HepG2 (cell line): ENCODE results near the gene SMPX. TPM values are rescaled to one million over a fixed set of nuclear protein-coding genes. Genes with fewer than 3 reads are reported as not detected.

Source experiments
- ATAC-seq: fragments of 200-7000 bp; cut with Tn5 transposase; 3 replicates; pipeline ENCODE4 v1.9.1; 2020; ENCODE audit warnings: mild to moderate bottlenecking, moderate library complexity
- BruUV-seq: library from RNA; stranded (reverse); fragments of 400-500 nt; replicated peaks from 2 replicates; lab custom pipeline; 2021; lab: Mats Ljungman, UMichigan
- CTCF ChIA-PET: fragments of 300-600 bp; formaldehyde crosslinking; extraction: SDS; loops from one replicate; lab custom pipeline; 2021; ENCODE audit warnings: low total read pairs, inconsistent platforms, low intra/inter-chr PET ratio; lab: Yijun Ruan, JAX
- POLR2A ChIA-PET: fragments of 350-600 bp; sonication (Branson Sonifier 250); formaldehyde crosslinking; loops from one replicate; lab custom pipeline; 2020; ENCODE audit warnings: antibody characterized with exemption, inconsistent platforms; lab: Yijun Ruan, JAX
- DNase-seq: peaks from one replicate; pipeline ENCODE4 v3.0.0-alpha.2; 2015; ENCODE audit warnings: low spot score
- FAIRE-seq: peaks from 3 replicates; lab custom pipeline; 2011; peaks lifted over from hg19 to GRCh38; lab: Jason Lieb, UNC
- H2AFZ ChIP-seq: one replicate; pipeline ENCODE4 v1.6.1; 2011; ENCODE audit warnings: low read length, inconsistent platforms
- H3K27ac ChIP-seq: fragments of 300-600 bp; 3 replicates; pipeline ENCODE4 v1.8.0; 2011; ENCODE audit warnings: mixed run types, mild to moderate bottlenecking, mixed read lengths, low read length, inconsistent platforms; ENCODE audit not compliant: insufficient read depth; ENCODE audit errors: extremely low read length
- H3K27me3 ChIP-seq, 2 experiments: fragments of 200-600 bp in 1 of 2; 2 replicates in 1 of 2; 3 replicates in 1 of 2; pipeline versions ENCODE4 v1.6.0 to v1.8.0; 2011; ENCODE audit warnings: low read length in 2 of 2, mild to moderate bottlenecking in 2 of 2, moderate library complexity in 2 of 2, inconsistent platforms in 1 of 2; ENCODE audit not compliant: insufficient read depth in 2 of 2, control insufficient read depth in 1 of 2
- H3K36me3 ChIP-seq, 2 experiments: fragments of 200-600 bp in 1 of 2; replicated peaks in 1 of 2; 2 replicates in 1 of 2; 3 replicates in 1 of 2; pipeline versions ENCODE4 v1.5.1 to v1.8.0; 2011; ENCODE audit warnings: low read length in 2 of 2, inconsistent platforms in 1 of 2; ENCODE audit not compliant: insufficient read depth in 2 of 2, control insufficient read depth in 1 of 2
- H3K4me1 ChIP-seq: 2 replicates; pipeline ENCODE4 v1.5.1; 2012; ENCODE audit warnings: low read length, inconsistent platforms; ENCODE audit not compliant: insufficient read depth
- H3K4me2 ChIP-seq: 2 replicates; pipeline ENCODE4 v1.6.0; 2011; ENCODE audit warnings: low read depth, low read length, inconsistent platforms
- H3K4me3 ChIP-seq, 3 experiments: fragments of 200-600 bp in 1 of 3; sonication (generic), shearing (Covaris generic) in 1 of 3; replicated peaks in 1 of 3; 2 replicates each; pipeline ENCODE4 v1.5.1; 2011 to 2016; ENCODE audit warnings: low read length in 3 of 3, inconsistent platforms in 2 of 3, low read depth in 2 of 3, mild to moderate bottlenecking in 2 of 3, control low read depth in 1 of 3, mixed read lengths in 1 of 3; ENCODE audit not compliant: insufficient read depth in 1 of 3
- H3K79me2 ChIP-seq: one replicate; pipeline ENCODE4 v1.6.1; 2011; ENCODE audit warnings: low read length, inconsistent platforms; ENCODE audit not compliant: insufficient read depth
- H3K9ac ChIP-seq: 2 replicates; pipeline ENCODE4 v1.6.0; 2011; ENCODE audit warnings: mild to moderate bottlenecking, low read depth, low read length, inconsistent platforms; ENCODE audit not compliant: insufficient read depth
- H3K9me3 ChIP-seq: 2 replicates; pipeline ENCODE4 v1.5.1; 2012; ENCODE audit warnings: mild to moderate bottlenecking, low read length
- H4K20me1 ChIP-seq: 2 replicates; pipeline ENCODE4 v1.6.0; 2011; ENCODE audit warnings: inconsistent platforms, mild to moderate bottlenecking, low read length, moderate library complexity; ENCODE audit not compliant: insufficient read depth
- ATF7-NPFF ChIP-seq: sonication (generic); formaldehyde crosslinking; IDR thresholded peaks from 2 replicates; pipeline ENCODE4 v1.8.1; 2023; ENCODE audit warnings: mild to moderate bottlenecking, low read depth, missing genetic modification reagents, moderate library complexity
- ELF4 ChIP-seq: sonication (generic); formaldehyde crosslinking; IDR thresholded peaks from 2 replicates; pipeline ENCODE4 v1.5.0; 2020; ENCODE audit warnings: missing genetic modification reagents, mild to moderate bottlenecking, moderate library complexity, borderline replicate concordance
- GLI4 ChIP-seq: sonication (generic); formaldehyde crosslinking; IDR thresholded peaks from 2 replicates; pipeline ENCODE4 v1.5.1; 2020; ENCODE audit warnings: missing genetic modification reagents, mild to moderate bottlenecking, moderate library complexity, borderline replicate concordance
- HOXA7 ChIP-seq: sonication (generic); formaldehyde crosslinking; IDR thresholded peaks from 2 replicates; pipeline ENCODE4 v1.8.1; 2022; ENCODE audit warnings: mild to moderate bottlenecking, missing genetic modification reagents, moderate library complexity
- HOXA9 ChIP-seq: sonication (generic); formaldehyde crosslinking; IDR thresholded peaks from 2 replicates; pipeline ENCODE4 v1.8.1; 2022; ENCODE audit warnings: missing genetic modification reagents, mild to moderate bottlenecking, moderate library complexity, borderline replicate concordance
- KDM4B ChIP-seq: sonication (generic); formaldehyde crosslinking; IDR thresholded peaks from 2 replicates; pipeline ENCODE4 v1.4.0; 2020; ENCODE audit warnings: missing genetic modification reagents
- NCOA2 ChIP-seq: sonication (generic); formaldehyde crosslinking; IDR thresholded peaks from 2 replicates; pipeline ENCODE4 v1.8.0; 2022; ENCODE audit warnings: inconsistent platforms
- NCOA5 ChIP-seq: sonication (generic); formaldehyde crosslinking; IDR thresholded peaks from 2 replicates; pipeline ENCODE4 v1.4.0; 2020; ENCODE audit warnings: missing genetic modification reagents
- SATB2 ChIP-seq: sonication (generic); formaldehyde crosslinking; IDR thresholded peaks from 2 replicates; pipeline ENCODE4 v1.5.0; 2020; ENCODE audit warnings: missing genetic modification reagents
- SP5 ChIP-seq: IDR thresholded peaks from 2 replicates; pipeline ENCODE4 v1.6.1; 2016; ENCODE audit warnings: low read depth, borderline replicate concordance
- ZBTB7B ChIP-seq: sonication (generic); formaldehyde crosslinking; IDR thresholded peaks from 2 replicates; pipeline ENCODE4 v1.4.0; 2020; ENCODE audit warnings: missing genetic modification reagents
- ZNF235 ChIP-seq: sonication (generic); formaldehyde crosslinking; IDR thresholded peaks from 2 replicates; pipeline ENCODE4 v1.8.1; 2023; ENCODE audit warnings: mild to moderate bottlenecking, missing genetic modification reagents, borderline replicate concordance
- ZNF30 ChIP-seq: sonication (generic); formaldehyde crosslinking; IDR thresholded peaks from 2 replicates; pipeline ENCODE4 v1.5.0; 2020; ENCODE audit warnings: mild to moderate bottlenecking, missing genetic modification reagents
- ZNF746 ChIP-seq: sonication (generic); formaldehyde crosslinking; IDR thresholded peaks from 2 replicates; pipeline ENCODE4 v1.8.0; 2022; ENCODE audit warnings: mild to moderate bottlenecking, missing genetic modification reagents
- WGBS: methylation state at CpG from one replicate; pipeline ENCODE4 v1.1.6; 2017; ENCODE audit warnings: low lambda C conversion rate; 5-methylcytosine and 5-hydroxymethylcytosine counted together
- in situ Hi-C: cut with HindIII; loops from 2 replicates; pipeline ENCODE4 v1.10.0; 2017; ENCODE audit warnings: low pct_unique_long_range_greater_than_20kb; ENCODE audit not compliant: extremely low pct_ligation_motif_present
- intact Hi-C: fragments of 100-400 bp; cut with micrococcal nuclease; formaldehyde crosslinking; loops from one replicate; pipeline ENCODE4 v1.10.0; 2022; ENCODE audit not compliant: unreplicated experiment
- polyA plus RNA-seq, 8 experiments: library from polyadenylated mRNA; depleted of rRNA in 3 of 8; stranded (reverse) in 7 of 8; unstranded in 1 of 8; fragments of >200 nt; fragmentation: Illumina TruSeq in 4 of 8; extraction: Trizol in 4 of 8; gene quantifications; 2 replicates each; pipeline versions ENCODE4 v1.2.1 to v1.2.3, GENCODE V29; 2011 to 2016; ENCODE audit warnings: low read depth in 4 of 8, missing spikeins in 1 of 8, mixed read lengths in 1 of 8; ENCODE audit not compliant: insufficient read depth in 1 of 8
- total RNA-seq, 5 experiments: library from RNA; depleted of rRNA; stranded (reverse); fragments of >200 nt; fragmentation: Illumina TruSeq; extraction: Trizol; gene quantifications; 2 replicates each; pipeline ENCODE4 v1.2.3, GENCODE V29; 2016; ENCODE audit warnings: low read depth in 1 of 5
- TF ChIP-seq, protein P1 (sequence below): sonication (generic); formaldehyde crosslinking; IDR thresholded peaks from 2 replicates; pipeline ENCODE4 v1.5.0; 2020; ENCODE audit warnings: missing genetic modification reagents, mild to moderate bottlenecking, borderline replicate concordance
- TF ChIP-seq, protein P2 (sequence below): sonication (generic); formaldehyde crosslinking; IDR thresholded peaks from 2 replicates; pipeline ENCODE4 v1.4.0; 2020; ENCODE audit warnings: missing genetic modification reagents, mild to moderate bottlenecking, borderline replicate concordance
- TF ChIP-seq, protein P3 (sequence below): sonication (generic); formaldehyde crosslinking; IDR thresholded peaks from 2 replicates; pipeline ENCODE4 v1.8.0; 2022; ENCODE audit warnings: missing genetic modification reagents, mild to moderate bottlenecking, borderline replicate concordance
- TF ChIP-seq, protein P4 (sequence below): sonication (generic); formaldehyde crosslinking; IDR thresholded peaks from 2 replicates; pipeline ENCODE4 v1.5.0; 2020; ENCODE audit warnings: mild to moderate bottlenecking, missing genetic modification reagents, borderline replicate concordance

The SMPX gene
- total and polyA plus RNA-seq, 2 of the 13 experiments (the other 11 are each of a cell fraction or from before 2014, with no cell fraction given), result 0.95 to 1.8 TPM

DNA sequence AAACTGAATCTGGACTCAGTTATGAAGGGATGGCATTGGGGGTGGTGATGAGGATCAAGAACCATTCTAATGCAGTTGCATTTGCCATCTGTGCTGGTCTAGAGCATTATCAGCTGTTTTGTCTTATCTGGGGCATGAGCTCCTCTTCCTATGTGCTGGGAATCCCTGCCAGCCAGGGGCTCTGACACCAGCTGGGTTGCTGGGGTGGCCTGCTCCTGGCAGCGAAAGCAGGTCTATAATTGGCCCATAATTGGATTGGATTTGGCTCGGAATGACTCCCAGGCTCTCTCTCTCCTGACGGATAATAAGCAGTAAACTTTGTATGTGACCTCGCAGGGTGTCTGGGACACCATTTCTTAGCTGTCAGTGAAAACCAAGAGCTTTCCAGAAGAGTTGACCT, 34.1 kb downstream of the SMPX start:
- CTCF ChIA-PET, result no interaction called here
- in situ Hi-C loops, result no loop called here
- no peak overlapping the region for H3K9ac ChIP-seq

More for the DNA sequence above, 34.1 kb downstream of the SMPX start:
- Histone ChIP-seq H3K4me2 (no peak overlapping the region), H3K4me3 (no peak overlapping the region), H3K9me3 (no peaks in the 10 kb centered on the region), H3K27ac (no peak overlapping the region), H2AFZ (no peak overlapping the region), H3K4me1 (peaks cover 28% of the 10 kb centered on the region), H3K27me3 (no peaks in the 10 kb centered on the region), H3K36me3 (no peaks in the 10 kb centered on the region), H4K20me1 (no peaks in the 10 kb centered on the region), H3K79me2 (no peaks in the 10 kb centered on the region)
- WGBS, result no CpG with 5 or more reads among the region's 4 CpGs
- DNase-seq (no peak), ATAC-seq (no peak), FAIRE-seq (no peak)
- TF ChIP-seq ZNF235 (CRISPR knock-in tag) (no peak), SP5 (CRISPR knock-in tag) (no peak), ELF4 (CRISPR knock-in tag) (no peak), GLI4 (no peak), NCOA5 (CRISPR knock-in tag) (no peak), KDM4B (CRISPR knock-in tag) (no peak), SATB2 (no peak), ZNF30 (CRISPR knock-in tag) (no peak), HOXA9 (CRISPR knock-in tag) (no peak), ZBTB7B (CRISPR knock-in tag) (no peak), ZNF746 (CRISPR knock-in tag) (no peak), NCOA2 (CRISPR knock-in tag) (no peak), HOXA7 (no peak), ATF7-NPFF (CRISPR knock-in tag) (no peak)
- TF ChIP-seq, protein P1, sequence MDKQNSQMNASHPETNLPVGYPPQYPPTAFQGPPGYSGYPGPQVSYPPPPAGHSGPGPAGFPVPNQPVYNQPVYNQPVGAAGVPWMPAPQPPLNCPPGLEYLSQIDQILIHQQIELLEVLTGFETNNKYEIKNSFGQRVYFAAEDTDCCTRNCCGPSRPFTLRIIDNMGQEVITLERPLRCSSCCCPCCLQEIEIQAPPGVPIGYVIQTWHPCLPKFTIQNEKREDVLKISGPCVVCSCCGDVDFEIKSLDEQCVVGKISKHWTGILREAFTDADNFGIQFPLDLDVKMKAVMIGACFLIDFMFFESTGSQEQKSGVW (CRISPR knock-in tag), result no peak
- TF ChIP-seq, protein P2, sequence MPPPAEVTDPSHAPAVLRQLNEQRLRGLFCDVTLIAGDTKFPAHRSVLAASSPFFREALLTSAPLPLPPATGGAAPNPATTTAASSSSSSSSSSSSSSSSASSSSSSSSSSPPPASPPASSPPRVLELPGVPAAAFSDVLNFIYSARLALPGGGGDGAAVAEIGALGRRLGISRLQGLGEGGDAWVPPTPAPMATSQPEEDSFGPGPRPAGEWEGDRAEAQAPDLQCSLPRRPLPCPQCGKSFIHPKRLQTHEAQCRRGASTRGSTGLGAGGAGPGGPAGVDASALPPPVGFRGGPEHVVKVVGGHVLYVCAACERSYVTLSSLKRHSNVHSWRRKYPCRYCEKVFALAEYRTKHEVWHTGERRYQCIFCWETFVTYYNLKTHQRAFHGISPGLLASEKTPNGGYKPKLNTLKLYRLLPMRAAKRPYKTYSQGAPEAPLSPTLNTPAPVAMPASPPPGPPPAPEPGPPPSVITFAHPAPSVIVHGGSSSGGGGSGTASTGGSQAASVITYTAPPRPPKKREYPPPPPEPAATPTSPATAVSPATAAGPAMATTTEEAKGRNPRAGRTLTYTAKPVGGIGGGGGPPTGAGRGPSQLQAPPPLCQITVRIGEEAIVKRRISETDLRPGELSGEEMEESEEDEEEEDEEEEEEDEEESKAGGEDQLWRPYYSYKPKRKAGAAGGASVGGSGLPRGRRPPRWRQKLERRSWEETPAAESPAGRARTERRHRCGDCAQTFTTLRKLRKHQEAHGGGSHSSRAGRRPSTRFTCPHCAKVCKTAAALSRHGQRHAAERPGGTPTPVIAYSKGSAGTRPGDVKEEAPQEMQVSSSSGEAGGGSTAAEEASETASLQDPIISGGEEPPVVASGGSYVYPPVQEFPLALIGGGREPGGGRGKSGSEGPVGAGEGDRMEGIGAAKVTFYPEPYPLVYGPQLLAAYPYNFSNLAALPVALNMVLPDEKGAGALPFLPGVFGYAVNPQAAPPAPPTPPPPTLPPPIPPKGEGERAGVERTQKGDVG (CRISPR knock-in tag), result no peak
- TF ChIP-seq, protein P3, sequence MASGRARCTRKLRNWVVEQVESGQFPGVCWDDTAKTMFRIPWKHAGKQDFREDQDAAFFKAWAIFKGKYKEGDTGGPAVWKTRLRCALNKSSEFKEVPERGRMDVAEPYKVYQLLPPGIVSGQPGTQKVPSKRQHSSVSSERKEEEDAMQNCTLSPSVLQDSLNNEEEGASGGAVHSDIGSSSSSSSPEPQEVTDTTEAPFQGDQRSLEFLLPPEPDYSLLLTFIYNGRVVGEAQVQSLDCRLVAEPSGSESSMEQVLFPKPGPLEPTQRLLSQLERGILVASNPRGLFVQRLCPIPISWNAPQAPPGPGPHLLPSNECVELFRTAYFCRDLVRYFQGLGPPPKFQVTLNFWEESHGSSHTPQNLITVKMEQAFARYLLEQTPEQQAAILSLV (CRISPR knock-in tag), result no peak
- TF ChIP-seq, protein P4, sequence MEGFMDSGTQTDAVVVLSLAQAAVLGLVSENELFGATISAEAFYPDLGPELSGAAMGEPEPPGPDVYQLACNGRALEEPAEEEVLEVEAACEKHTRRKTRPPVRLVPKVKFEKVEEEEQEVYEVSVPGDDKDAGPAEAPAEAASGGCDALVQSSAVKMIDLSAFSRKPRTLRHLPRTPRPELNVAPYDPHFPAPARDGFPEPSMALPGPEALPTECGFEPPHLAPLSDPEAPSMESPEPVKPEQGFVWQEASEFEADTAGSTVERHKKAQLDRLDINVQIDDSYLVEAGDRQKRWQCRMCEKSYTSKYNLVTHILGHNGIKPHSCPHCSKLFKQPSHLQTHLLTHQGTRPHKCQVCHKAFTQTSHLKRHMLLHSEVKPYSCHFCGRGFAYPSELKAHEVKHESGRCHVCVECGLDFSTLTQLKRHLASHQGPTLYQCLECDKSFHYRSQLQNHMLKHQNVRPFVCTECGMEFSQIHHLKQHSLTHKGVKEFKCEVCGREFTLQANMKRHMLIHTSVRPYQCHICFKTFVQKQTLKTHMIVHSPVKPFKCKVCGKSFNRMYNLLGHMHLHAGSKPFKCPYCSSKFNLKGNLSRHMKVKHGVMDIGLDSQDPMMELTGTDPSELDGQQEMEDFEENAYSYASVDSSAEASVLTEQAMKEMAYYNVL (CRISPR knock-in tag), result no peak
- BruUV-seq, result no TSS peak
- intact Hi-C loops, result loop anchor here (10.0 kb wide), 2 partner anchors 221 to 1189 kb away; partner anchors contain the start of gene SMS
- POLR2A ChIA-PET, result no interaction called here
